ENCODE results near the gene AMFR. TPM values are rescaled to one million over a fixed set of nuclear protein-coding genes. Genes with fewer than 3 reads are reported as not detected.

AMFR gene
- total and polyA plus RNA-seq, 8 donors = 16.8 to 254 (median 68.2) TPM

- Histone ChIP-seq H3K27me3 (no peaks in the 10 kb centered on the region), H3K4me1 (no peaks in the 10 kb centered on the region), H3K36me3 (peaks cover 0 to 78% (median 23%) of the 10 kb centered on the region in 4 donors), H3K4me3 (no peak overlapping the region), H3K27ac (no peak overlapping the region), H3K9me3 (no peaks in the 10 kb centered on the region)
- no peak for TF ChIP-seq POLR2AphosphoS5 (IDR thresholded peaks at IDR 0.05)
- TF ChIP-seq EP300 (IDR thresholded peaks at IDR 0.05) = no peak
- TF ChIP-seq POLR2A (IDR thresholded peaks at IDR 0.05) = no peak
- no peak for DNase-seq
- intact Hi-C loops (cut with DNase I; ENCODE audit: low total_unique reads) = no loop called here
- WGBS, 5 donors = 78 to 90% (median 86%) methylated on average over 24 to 27 of the region's 27 CpGs
Measured at GRCh38 chr16:56343661-56344517, 81.5 kb downstream of the AMFR start.

GRCh38 chr16:56341656-56342399 lies 83.5 kb downstream of the AMFR start:
- no peak overlapping the region for H3K4me3 ChIP-seq
- WGBS, 5 donors = 61 to 82% (median 71%) methylated on average over 4 to 9 of the region's 9 CpGs
- peaks cover under 1 to 92% (median 28%) of the 10 kb centered on the region in 4 donors for H3K36me3 ChIP-seq
- no peaks in the 10 kb centered on the region for H3K27me3 ChIP-seq
- H3K4me1 ChIP-seq = no peaks in the 10 kb centered on the region
- H3K27ac ChIP-seq = no peak overlapping the region
- no peaks in the 10 kb centered on the region for H3K9me3 ChIP-seq
- no peak for DNase-seq
- TF ChIP-seq POLR2A (IDR thresholded peaks at IDR 0.05) = no peak
- no peak for TF ChIP-seq EP300 (IDR thresholded peaks at IDR 0.05)
- TF ChIP-seq CTCF (IDR thresholded peaks at IDR 0.05) = no peak
- TF ChIP-seq POLR2AphosphoS5 (IDR thresholded peaks at IDR 0.05) = no peak
- intact Hi-C loops (cut with DNase I; ENCODE audit: low total_unique reads) = no loop called here

- Histone ChIP-seq H3K4me3 (no peak overlapping the region), H3K4me1 (no peaks in the 10 kb centered on the region), H3K9me3 (no peaks in the 10 kb centered on the region), H3K27ac (no peak overlapping the region), H3K36me3 (peaks cover 3 to 92% (median 34%) of the 10 kb centered on the region in 4 donors), H3K27me3 (no peaks in the 10 kb centered on the region)
- DNase-seq = no peak
- TF ChIP-seq EP300 (IDR thresholded peaks at IDR 0.05) = no peak
- TF ChIP-seq POLR2A (IDR thresholded peaks at IDR 0.05) = no peak
- TF ChIP-seq POLR2AphosphoS5 (IDR thresholded peaks at IDR 0.05) = no peak
- TF ChIP-seq CTCF (IDR thresholded peaks at IDR 0.05) = no peak
- intact Hi-C loops (cut with DNase I; ENCODE audit: low total_unique reads) = no loop called here
- WGBS, 5 donors = 77 to 92% (median 80%) methylated on average over 13 to 17 of the region's 17 CpGs
Measured at GRCh38 chr16:56340864-56341365, 84.4 kb downstream of the AMFR start.

- no peak for DNase-seq
- no peak overlapping the region for H3K27ac ChIP-seq
- H3K36me3 ChIP-seq = peaks cover 3 to 92% (median 35%) of the 10 kb centered on the region in 4 donors
- H3K27me3 ChIP-seq = no peaks in the 10 kb centered on the region
- WGBS, 5 donors = 87 to 91% (median 88%) methylated on average over 23 of the region's 23 CpGs
- no peak overlapping the region for H3K4me3 ChIP-seq
- TF ChIP-seq EP300 (IDR thresholded peaks at IDR 0.05) (no peak), POLR2A (IDR thresholded peaks at IDR 0.05) (no peak)
- intact Hi-C loops (cut with DNase I; ENCODE audit: low total_unique reads) = no loop called here
- H3K4me1 ChIP-seq = no peaks in the 10 kb centered on the region
- H3K9me3 ChIP-seq = no peaks in the 10 kb centered on the region
Measured at GRCh38 chr16:56340416-56340815, 84.9 kb downstream of the AMFR start.

GRCh38 chr16:56339431-56340195 lies 85.7 kb downstream of the AMFR start:
- Histone ChIP-seq H3K4me3 (no peak overlapping the region), H3K9me3 (no peaks in the 10 kb centered on the region), H3K27me3 (no peaks in the 10 kb centered on the region), H3K4me1 (no peaks in the 10 kb centered on the region), H3K36me3 (peaks cover 3 to 90% (median 37%) of the 10 kb centered on the region in 4 donors), H3K27ac (no peak overlapping the region)
- TF ChIP-seq CTCF (IDR thresholded peaks at IDR 0.05) = no peak
- no peak for TF ChIP-seq EP300 (IDR thresholded peaks at IDR 0.05)
- no peak for TF ChIP-seq POLR2AphosphoS5 (IDR thresholded peaks at IDR 0.05)
- TF ChIP-seq POLR2A (IDR thresholded peaks at IDR 0.05) = no peak
- no peak for DNase-seq
- intact Hi-C loops (cut with DNase I; ENCODE audit: low total_unique reads) = no loop called here
- whole genome bisulfite sequencing, 5 donors = 89 to 96% (median 92%) methylated on average over 4 to 17 of the region's 17 CpGs

Measured in stomach (tissue), 9 donors.